BLaER1 (cell line): ENCODE data around the gene ARHGAP12.

Experiments used
- H3K27ac ChIP-seq: shearing (Covaris generic); formaldehyde crosslinking; 2 replicates; pipeline ENCODE4 v1.8.1; 2022
- H3K27me3 ChIP-seq: shearing (Covaris generic); formaldehyde crosslinking; 2 replicates; pipeline ENCODE4 v1.8.1; 2022
- H3K36me3 ChIP-seq: shearing (Covaris generic); formaldehyde crosslinking; 2 replicates; pipeline ENCODE4 v1.8.1; 2022
- H3K4me1 ChIP-seq: shearing (Covaris generic); formaldehyde crosslinking; 2 replicates; pipeline ENCODE4 v1.8.1; 2022
- H3K4me2 ChIP-seq: shearing (Covaris generic); formaldehyde crosslinking; 2 replicates; pipeline ENCODE4 v1.8.1; 2022
- H3K4me3 ChIP-seq: shearing (Covaris generic); formaldehyde crosslinking; 2 replicates; pipeline ENCODE4 v1.8.1; 2022
- H3K9ac ChIP-seq: shearing (Covaris generic); formaldehyde crosslinking; 2 replicates; pipeline ENCODE4 v1.8.1; 2022
- H3K9me3 ChIP-seq: shearing (Covaris generic); formaldehyde crosslinking; 2 replicates; pipeline ENCODE4 v1.8.1; 2022
- H4K20me1 ChIP-seq: shearing (Covaris generic); formaldehyde crosslinking; 2 replicates; pipeline ENCODE4 v1.8.1; 2022
- Cebpa-rat ChIP-seq: shearing (Covaris generic); IDR thresholded peaks from 2 replicates; pipeline ENCODE4 v1.8.1; 2022

Gene ARHGAP12

DNA sequence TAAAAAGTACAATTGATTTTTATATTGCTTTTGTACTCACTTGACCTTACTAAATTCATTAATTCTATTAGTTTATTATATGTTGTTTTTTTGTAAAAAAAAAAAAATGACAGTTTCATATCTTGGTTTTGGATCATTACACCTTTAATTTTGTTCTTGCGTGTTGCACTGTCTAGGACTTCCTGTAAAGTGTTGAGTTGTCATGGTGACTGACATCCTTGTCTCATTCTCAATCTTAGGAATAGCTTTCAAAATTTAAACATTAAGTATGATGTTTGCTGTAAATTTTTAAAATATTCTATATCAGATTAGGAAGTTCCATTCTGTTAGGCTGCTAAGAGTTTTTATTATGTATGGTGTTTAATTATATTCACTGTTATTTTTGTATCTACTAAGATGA is 139.1 kb downstream of the ARHGAP12 start:
- Histone ChIP-seq H4K20me1 (no peaks in the 10 kb centered on the region), H3K9ac (no peak overlapping the region), H3K4me2 (no peak overlapping the region), H3K27me3 (no peaks in the 10 kb centered on the region), H3K4me1 (no peaks in the 10 kb centered on the region), H3K4me3 (no peak overlapping the region), H3K9me3 (peaks cover 9% of the 10 kb centered on the region; the same call in 1 of the 2 replicates), H3K27ac (no peak overlapping the region), H3K36me3 (no peaks in the 10 kb centered on the region)
- TF ChIP-seq Cebpa-rat: no peak

DNA sequence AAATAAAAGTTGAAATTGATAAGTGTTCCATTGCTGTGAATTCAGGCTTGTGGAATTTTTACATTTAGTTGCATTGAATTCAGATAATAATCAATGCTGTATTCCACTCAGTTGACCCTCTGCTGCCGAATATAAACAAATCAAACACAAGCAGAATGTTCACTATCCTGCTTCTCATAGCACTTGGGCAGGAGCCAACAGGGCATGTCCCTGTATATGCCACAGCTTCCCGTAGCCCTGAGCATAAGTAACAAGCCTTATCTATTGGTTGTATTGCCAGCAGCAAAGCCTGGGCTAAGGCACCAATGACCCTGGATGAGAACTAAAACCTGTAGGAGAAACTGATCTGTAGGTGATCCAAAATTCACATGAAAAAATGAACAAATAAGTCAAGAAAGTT is 145.9 kb downstream of the ARHGAP12 start:
- Histone ChIP-seq H3K36me3 (no peaks in the 10 kb centered on the region), H3K4me2 (no peak overlapping the region), H3K27me3 (no peaks in the 10 kb centered on the region), H3K4me1 (no peaks in the 10 kb centered on the region), H3K9me3 (no peaks in the 10 kb centered on the region), H4K20me1 (no peaks in the 10 kb centered on the region), H3K9ac (no peak overlapping the region), H3K27ac (no peak overlapping the region), H3K4me3 (no peak overlapping the region)
- no peak for TF ChIP-seq Cebpa-rat

DNA sequence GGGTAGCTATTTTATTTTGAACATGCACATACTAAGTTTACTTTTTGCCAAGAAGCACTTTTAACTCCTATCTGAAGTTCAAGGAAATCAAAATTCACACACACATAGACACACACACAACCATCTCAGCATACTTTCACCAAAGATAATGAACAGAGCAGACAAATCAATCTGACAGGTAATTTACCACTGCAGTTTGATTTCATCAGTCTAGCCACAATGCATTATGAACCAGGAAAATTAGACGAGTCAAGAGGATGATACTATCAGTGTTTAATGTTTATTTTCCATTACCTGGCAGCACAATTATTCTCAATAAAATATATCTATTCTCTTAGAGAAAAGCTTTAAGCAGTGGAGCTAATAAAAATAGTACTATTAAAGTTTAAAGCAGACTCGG is 147.9 kb downstream of the ARHGAP12 start:
- no peak for TF ChIP-seq Cebpa-rat
- no peaks in the 10 kb centered on the region for H3K36me3 ChIP-seq
- H3K27ac ChIP-seq: no peak overlapping the region
- H4K20me1 ChIP-seq: no peaks in the 10 kb centered on the region
- H3K9ac ChIP-seq: no peak overlapping the region
- H3K4me2 ChIP-seq: no peak overlapping the region
- no peak overlapping the region for H3K4me3 ChIP-seq
- no peaks in the 10 kb centered on the region for H3K4me1 ChIP-seq
- H3K27me3 ChIP-seq: no peaks in the 10 kb centered on the region
- peaks cover 12% of the 10 kb centered on the region for H3K9me3 ChIP-seq

DNA sequence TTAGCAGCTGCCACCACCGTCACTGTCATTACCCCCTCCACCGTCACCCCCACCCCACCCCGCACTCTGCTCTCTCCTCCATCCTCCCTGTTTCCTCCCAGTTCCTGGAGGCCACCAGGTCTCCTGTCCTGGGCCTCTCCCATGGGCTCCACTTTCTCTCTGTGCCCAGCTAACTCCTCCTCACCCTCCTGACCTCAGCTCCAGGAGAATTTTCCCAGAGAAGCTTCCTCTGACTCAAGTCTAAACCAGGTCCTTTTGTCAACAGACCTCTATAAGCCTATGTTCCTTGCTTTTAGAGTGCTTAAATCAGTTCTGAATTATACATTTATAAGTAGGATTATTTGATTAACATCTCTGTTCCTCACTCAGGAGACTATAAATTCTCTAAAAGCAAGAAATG is 150.0 kb downstream of the ARHGAP12 start:
- H3K27ac ChIP-seq: no peak overlapping the region
- no peaks in the 10 kb centered on the region for H3K36me3 ChIP-seq
- no peak overlapping the region for H3K9ac ChIP-seq
- TF ChIP-seq Cebpa-rat: no peak
- no peaks in the 10 kb centered on the region for H3K27me3 ChIP-seq
- H4K20me1 ChIP-seq: no peaks in the 10 kb centered on the region
- no peaks in the 10 kb centered on the region for H3K4me1 ChIP-seq
- H3K4me2 ChIP-seq: no peak overlapping the region
- H3K9me3 ChIP-seq: peaks cover 12% of the 10 kb centered on the region
- H3K4me3 ChIP-seq: no peak overlapping the region

DNA sequence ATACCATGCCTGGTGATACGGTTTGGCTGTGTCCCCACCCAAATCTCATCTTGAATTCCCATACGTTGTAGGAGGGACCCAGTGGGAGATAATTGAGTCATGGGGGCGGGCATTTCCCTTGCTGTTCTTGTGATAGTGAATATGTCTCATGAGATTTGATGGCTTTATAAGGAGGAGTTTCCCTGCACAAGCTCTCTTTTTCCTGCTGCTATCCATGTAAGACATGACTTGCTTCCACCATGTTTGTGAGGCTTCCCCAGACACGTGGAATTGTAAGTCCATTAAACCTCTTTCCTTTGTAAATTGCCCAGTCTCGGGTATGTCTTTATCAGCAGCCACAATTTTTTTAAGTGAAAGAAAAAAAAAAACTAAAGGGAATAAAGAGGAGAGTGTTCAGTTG is 152.5 kb downstream of the ARHGAP12 start:
- Histone ChIP-seq H3K4me1 (no peaks in the 10 kb centered on the region), H3K9me3 (peaks cover 12% of the 10 kb centered on the region), H3K9ac (no peak overlapping the region), H3K4me2 (no peak overlapping the region), H3K4me3 (no peak overlapping the region), H3K27me3 (no peaks in the 10 kb centered on the region), H3K36me3 (no peaks in the 10 kb centered on the region), H4K20me1 (no peaks in the 10 kb centered on the region), H3K27ac (no peak overlapping the region)
- TF ChIP-seq Cebpa-rat: no peak

DNA sequence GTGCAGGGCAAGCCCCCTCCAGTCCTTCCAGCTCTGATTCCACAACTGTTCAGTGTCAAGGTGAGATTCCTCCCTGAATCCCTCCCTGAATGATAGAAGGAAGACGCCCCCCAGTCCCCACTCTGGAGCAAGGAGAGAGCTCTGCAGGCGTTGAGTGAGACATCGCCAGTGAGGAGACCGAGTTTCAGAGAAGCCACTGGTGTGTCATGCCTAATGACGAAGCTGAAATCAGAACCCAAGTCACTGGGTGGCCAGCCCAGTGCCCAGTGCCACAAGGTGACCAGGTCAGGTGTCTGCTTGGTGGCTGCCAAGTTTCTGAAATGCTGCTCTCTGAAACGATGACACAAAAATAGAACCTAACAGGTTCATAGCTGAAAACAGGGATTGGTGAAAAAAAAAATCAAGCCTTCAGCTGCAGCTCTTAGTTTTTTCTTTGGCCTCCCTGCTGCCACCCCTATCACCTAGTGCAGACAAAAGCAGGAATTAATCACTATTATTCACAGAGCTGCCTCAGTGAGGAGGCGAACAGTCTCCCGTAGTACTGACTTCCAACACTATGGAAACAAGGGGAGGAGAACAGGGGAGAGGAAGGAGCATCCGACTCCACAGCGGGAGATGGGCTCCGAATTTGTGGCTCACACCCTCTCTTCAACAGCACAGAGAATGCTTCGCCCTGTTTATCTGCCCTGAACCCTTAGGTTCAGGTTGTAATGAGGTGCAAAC is 153.5 kb downstream of the ARHGAP12 start:
- Histone ChIP-seq H3K27ac (no peak overlapping the region), H3K36me3 (no peaks in the 10 kb centered on the region), H3K4me1 (no peaks in the 10 kb centered on the region), H4K20me1 (no peaks in the 10 kb centered on the region), H3K4me3 (no peak overlapping the region), H3K9ac (no peak overlapping the region), H3K9me3 (peaks cover 12% of the 10 kb centered on the region), H3K27me3 (no peaks in the 10 kb centered on the region), H3K4me2 (no peak overlapping the region)
- TF ChIP-seq Cebpa-rat: no peak

DNA sequence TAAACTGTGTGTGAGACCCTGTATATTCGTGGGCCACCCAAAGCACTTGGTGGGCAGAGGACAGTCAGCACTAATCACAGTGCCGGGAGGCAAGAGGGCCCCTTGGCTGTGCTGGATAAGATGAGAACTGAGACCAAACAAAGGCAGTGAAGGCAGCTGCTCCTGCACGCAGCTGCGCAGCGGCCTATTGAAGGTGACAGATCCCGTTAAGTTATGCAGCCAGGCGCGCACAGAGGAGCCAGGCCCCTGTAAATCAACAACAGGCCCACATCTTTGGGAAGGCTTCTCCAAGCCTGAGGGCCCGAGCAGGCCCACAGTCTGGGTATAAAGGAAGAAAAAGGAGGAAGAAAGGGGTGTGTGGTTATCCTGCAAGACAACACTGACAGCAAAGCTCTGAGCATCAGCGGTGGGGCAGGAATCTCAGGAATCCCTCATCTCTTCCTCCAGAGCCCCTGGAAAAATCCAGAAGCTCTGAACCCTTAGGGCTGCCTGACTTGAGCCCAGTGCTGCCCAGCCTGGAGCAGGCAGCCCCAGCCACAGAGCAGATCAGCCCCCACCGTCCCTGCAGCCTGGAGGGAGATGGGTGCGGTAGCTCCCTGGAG is 154.2 kb downstream of the ARHGAP12 start:
- Histone ChIP-seq H3K9ac (no peak overlapping the region), H3K4me2 (no peak overlapping the region), H3K36me3 (no peaks in the 10 kb centered on the region), H3K27ac (no peak overlapping the region), H4K20me1 (no peaks in the 10 kb centered on the region), H3K4me3 (no peak overlapping the region), H3K27me3 (no peaks in the 10 kb centered on the region), H3K4me1 (no peaks in the 10 kb centered on the region), H3K9me3 (peaks cover 12% of the 10 kb centered on the region)
- TF ChIP-seq Cebpa-rat: no peak

DNA sequence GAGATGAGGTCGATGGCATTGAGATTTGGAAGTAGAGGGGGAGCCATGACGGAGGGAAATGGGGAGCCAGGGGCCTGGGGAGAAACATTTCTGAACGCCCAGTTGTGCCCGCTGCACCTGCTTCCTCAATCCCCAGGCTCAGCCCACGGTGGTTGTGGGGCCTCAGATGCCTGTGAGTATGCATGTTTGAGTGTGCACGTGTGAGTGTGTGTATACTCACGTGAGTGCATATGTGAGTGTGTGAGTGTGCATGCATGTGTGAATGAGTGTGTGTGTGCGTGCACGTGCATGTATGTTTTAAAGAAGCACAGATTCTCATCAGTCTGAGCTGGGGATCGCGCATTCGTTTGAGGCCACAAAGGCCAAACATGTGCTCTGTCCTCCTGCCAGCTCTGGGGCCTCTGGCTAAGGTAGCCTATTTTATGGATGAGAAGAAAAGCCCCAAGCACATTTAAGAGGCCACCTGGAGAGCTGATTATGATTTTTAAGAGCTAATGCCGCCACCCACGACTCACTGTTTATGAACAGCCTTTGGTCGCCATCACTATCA is 154.8 kb downstream of the ARHGAP12 start:
- Histone ChIP-seq H3K4me3 (no peak overlapping the region), H3K4me1 (no peaks in the 10 kb centered on the region), H3K4me2 (no peak overlapping the region), H3K9me3 (peaks cover 12% of the 10 kb centered on the region), H3K9ac (no peak overlapping the region), H3K27ac (no peak overlapping the region), H4K20me1 (no peaks in the 10 kb centered on the region), H3K36me3 (no peaks in the 10 kb centered on the region), H3K27me3 (no peaks in the 10 kb centered on the region)
- TF ChIP-seq Cebpa-rat: no peak

DNA sequence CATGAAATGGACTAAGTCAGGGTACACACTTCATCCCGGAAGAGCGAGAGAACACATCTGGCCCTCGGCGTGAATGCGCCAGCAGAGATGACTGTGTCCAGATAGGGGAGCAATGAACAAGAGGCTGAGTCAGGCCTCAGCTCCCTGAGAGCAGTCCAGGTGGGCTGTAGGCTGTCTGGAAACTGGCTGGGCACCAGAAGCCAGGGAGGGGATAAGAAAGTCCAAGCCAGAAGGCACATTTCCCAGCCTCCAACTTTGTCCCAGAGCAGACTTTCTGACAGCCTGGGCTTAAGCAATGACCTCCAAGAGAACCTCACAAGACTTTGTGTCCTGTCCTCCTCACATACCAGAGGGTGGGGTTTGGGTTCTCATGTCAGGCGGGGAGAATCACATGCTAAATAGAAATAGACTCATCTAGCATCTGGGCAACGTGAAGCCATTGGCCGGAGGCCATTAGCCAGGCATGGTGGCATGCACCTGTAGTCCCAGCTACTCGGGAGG is 157.2 kb downstream of the ARHGAP12 start:
- Histone ChIP-seq H3K4me2 (no peak overlapping the region), H3K4me3 (no peak overlapping the region), H3K9me3 (peaks cover 7% of the 10 kb centered on the region), H3K4me1 (no peaks in the 10 kb centered on the region), H3K27me3 (no peaks in the 10 kb centered on the region), H3K27ac (no peak overlapping the region), H3K9ac (no peak overlapping the region), H4K20me1 (no peaks in the 10 kb centered on the region), H3K36me3 (no peaks in the 10 kb centered on the region)
- no peak for TF ChIP-seq Cebpa-rat

DNA sequence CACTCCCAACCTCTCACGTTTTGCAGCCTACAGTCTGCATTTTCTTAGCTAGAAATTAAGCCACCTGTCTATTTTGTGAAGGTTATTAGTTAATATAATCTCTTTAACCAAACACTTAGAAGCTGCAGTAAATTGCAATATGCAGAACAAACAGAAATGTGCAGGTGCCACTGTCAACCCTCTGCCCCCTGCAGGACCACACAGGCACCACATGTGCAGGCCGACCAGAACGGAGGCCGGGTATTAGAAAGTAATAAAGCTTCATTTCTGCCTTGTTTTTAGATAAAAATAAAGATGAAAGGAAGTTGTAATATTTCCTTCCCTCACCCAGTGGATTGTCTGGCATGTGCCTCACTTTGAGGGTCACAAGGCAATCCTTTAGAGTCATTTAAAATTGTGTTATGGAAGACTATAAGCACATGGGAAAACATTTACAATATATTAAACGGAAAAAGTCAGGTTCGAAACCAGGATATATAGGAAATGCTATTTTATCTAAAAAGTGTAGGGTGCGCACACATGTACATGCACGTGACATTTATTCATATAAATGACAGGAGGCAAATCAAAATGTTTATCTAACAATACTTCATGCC is 158.2 kb downstream of the ARHGAP12 start:
- TF ChIP-seq Cebpa-rat: no peak
- Histone ChIP-seq H3K4me2 (no peak overlapping the region), H4K20me1 (no peaks in the 10 kb centered on the region), H3K27ac (no peak overlapping the region), H3K27me3 (no peaks in the 10 kb centered on the region), H3K36me3 (no peaks in the 10 kb centered on the region), H3K4me3 (no peak overlapping the region), H3K4me1 (no peaks in the 10 kb centered on the region), H3K9me3 (no peaks in the 10 kb centered on the region), H3K9ac (no peak overlapping the region)
